SK-N-MC (cell line): ENCODE results near the gene SPINT3.

Source experiments
- DNase-seq: peaks from one replicate; pipeline ENCODE4 v3.0.0-alpha.2; 2011; ENCODE audit warnings: low read depth, low spot score
- H3K27ac ChIP-seq: fragments of 200-600 bp; sonication (generic); 2 replicates; pipeline ENCODE4 v1.5.1; 2016; ENCODE audit warnings: mixed run types
- H3K36me3 ChIP-seq: fragments of 200-600 bp; sonication (generic); 2 replicates; pipeline ENCODE4 v1.6.1; 2017; ENCODE audit warnings: antibody characterized with exemption, low read length, mixed read lengths; ENCODE audit not compliant: insufficient read depth
- H3K4me3 ChIP-seq: fragments of 200-600 bp; sonication (generic); 2 replicates; pipeline ENCODE4 v1.5.1; 2016
- H3K9ac ChIP-seq: fragments of 200-600 bp; sonication (generic); 2 replicates; pipeline ENCODE4 v1.8.0; 2017; ENCODE audit warnings: mixed run types, mixed read lengths; ENCODE audit not compliant: insufficient read length
- H3K9me3 ChIP-seq: fragments of 200-600 bp; sonication (generic); 2 replicates; pipeline ENCODE4 v1.6.1; 2017; ENCODE audit warnings: low read depth, mild to moderate bottlenecking, antibody characterized with exemption, low read length, moderate library complexity, mixed read lengths
- EZH2 ChIP-seq: fragments of 200-600 bp; sonication (generic); IDR thresholded peaks from one replicate; pipeline ENCODE4 v1.6.1; 2017; ENCODE audit warnings: antibody characterized with exemption
- FOXP2 ChIP-seq: optimal IDR thresholded peaks from 2 replicates; pipeline ENCODE3; 2011; ENCODE audit warnings: mild to moderate bottlenecking, moderate library complexity; ENCODE audit not compliant: insufficient read depth; ENCODE audit errors: extremely low read length, control extremely low read depth
- POLR2AphosphoS5 ChIP-seq: IDR thresholded peaks from 2 replicates; pipeline ENCODE4 v1.6.1; 2012; ENCODE audit warnings: mild to moderate bottlenecking, low read depth, low read length, borderline replicate concordance

The SPINT3 gene, protein sequence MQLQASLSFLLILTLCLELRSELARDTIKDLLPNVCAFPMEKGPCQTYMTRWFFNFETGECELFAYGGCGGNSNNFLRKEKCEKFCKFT

GRCh38 chr20:45515147-45515913 lies at the start of gene SPINT3:
TSS of gene SPINT3 (minus strand) at chr20:45515622. CDS start at chr20:45515608, 14 bp downstream.
- H3K9me3 ChIP-seq: no peaks in the 10 kb centered on the region
- H3K36me3 ChIP-seq: no peaks in the 10 kb centered on the region
- no peak within 1 kb of the TSS for H3K4me3 ChIP-seq
- TF ChIP-seq EZH2 (no peak), POLR2AphosphoS5 (no peak), FOXP2 (no peak)
- H3K9ac ChIP-seq: no peak within 1 kb of the TSS
- no peak within 1 kb of the TSS for H3K27ac ChIP-seq
- DNase-seq: no peak

GRCh38 chr20:45564760-45565276 lies 49.4 kb upstream of the SPINT3 start:
- TF ChIP-seq FOXP2 (no peak), POLR2AphosphoS5 (no peak), EZH2 (no peak)
- H3K36me3 ChIP-seq: no peaks in the 10 kb centered on the region
- H3K27ac ChIP-seq: no peak overlapping the region
- no peak for DNase-seq
- no peaks in the 10 kb centered on the region for H3K9me3 ChIP-seq
- no peak overlapping the region for H3K4me3 ChIP-seq
- H3K9ac ChIP-seq: no peak overlapping the region

DNA sequence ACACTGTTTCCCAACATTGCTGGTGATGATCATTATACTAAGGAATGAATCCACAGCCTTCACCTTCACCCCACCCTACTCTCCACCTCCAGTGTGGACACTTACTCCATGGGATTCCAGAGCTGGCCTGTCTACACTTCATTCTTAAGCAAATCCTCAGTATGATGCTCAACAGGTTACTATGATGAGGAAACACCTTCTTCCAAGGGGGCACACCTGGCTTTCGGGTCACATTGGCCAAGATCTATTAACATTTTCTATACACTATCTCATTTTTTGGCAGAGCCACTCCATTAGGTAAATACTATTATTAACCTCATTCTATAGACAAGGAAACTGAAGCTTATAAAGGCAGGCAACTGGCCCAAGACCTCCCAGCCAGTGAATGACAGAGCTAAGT lies 39.8 kb upstream of the SPINT3 start:
- no peak overlapping the region for H3K4me3 ChIP-seq
- no peaks in the 10 kb centered on the region for H3K9me3 ChIP-seq
- no peaks in the 10 kb centered on the region for H3K36me3 ChIP-seq
- H3K9ac ChIP-seq: no peak overlapping the region
- DNase-seq: no peak
- H3K27ac ChIP-seq: no peak overlapping the region
- TF ChIP-seq POLR2AphosphoS5 (no peak), EZH2 (no peak), FOXP2 (no peak)

DNA sequence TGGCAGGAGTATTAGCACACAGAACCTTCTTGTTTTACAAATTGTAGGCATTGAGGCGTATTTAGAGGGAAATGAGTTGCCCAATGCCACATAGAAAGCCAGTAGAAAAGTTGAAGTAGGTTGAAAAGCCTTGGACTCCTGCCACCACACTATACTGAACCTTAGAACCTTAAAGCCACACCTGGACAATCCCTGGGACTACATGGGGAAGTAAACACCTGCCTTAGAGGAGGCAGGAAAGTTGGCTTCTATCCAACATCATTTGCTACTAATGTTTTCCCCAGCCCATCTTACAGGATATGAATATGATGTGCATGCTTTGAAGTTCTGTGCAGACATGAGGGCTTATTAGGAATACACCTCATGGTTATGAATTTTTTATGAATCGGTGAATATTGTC lies 37.0 kb upstream of the SPINT3 start:
- no peak for DNase-seq

DNA sequence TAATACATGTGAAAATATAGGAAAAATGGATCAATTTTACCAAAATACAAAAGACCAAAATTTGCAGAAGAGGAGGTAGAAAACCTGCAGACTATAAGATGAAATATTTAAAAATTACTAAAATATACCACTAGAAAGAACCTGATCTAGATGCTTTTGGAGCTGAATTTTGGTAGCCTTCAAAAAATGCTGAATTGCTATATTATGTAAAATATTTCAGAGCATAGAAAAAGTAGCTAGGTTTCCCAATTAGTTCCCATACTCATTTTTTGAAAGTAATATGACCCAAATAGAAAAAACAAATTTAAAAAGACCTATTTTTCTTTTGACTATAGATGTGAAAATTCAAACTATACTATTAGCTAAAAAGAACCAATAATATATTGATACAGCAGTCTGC lies 35.3 kb upstream of the SPINT3 start:
- Histone ChIP-seq H3K9me3 (no peaks in the 10 kb centered on the region), H3K9ac (no peak overlapping the region), H3K36me3 (no peaks in the 10 kb centered on the region), H3K4me3 (no peak overlapping the region), H3K27ac (no peak overlapping the region)
- DNase-seq: no peak
- TF ChIP-seq EZH2 (no peak), FOXP2 (no peak), POLR2AphosphoS5 (no peak)

More for the DNA sequence above, 37.0 kb upstream of the SPINT3 start:
- H3K9ac ChIP-seq: no peak overlapping the region
- H3K36me3 ChIP-seq: no peaks in the 10 kb centered on the region
- no peaks in the 10 kb centered on the region for H3K9me3 ChIP-seq
- TF ChIP-seq EZH2: no peak
- no peak overlapping the region for H3K27ac ChIP-seq
- no peak overlapping the region for H3K4me3 ChIP-seq

DNA sequence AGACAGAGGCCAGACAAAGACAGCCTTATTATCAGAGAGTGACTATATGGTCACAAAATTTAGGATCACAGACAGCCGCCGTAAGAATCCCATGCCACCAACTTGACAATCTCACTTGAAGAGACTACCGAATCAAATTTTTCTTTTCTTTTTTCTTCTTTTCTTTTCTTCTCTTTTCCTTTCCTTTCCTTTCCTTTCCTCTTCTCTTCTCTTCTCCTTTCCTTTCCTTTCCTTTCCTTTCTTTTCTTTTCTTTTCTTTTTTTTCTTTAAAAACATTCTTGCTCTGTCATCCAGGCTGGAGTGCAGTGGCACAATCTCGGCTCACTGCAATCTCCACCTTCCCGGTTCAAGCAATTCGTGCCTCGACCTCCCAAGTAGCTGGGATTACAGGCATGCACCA lies 33.0 kb upstream of the SPINT3 start:
- no peaks in the 10 kb centered on the region for H3K9me3 ChIP-seq
- TF ChIP-seq EZH2: no peak
- TF ChIP-seq POLR2AphosphoS5: no peak
- H3K36me3 ChIP-seq: no peaks in the 10 kb centered on the region
- H3K9ac ChIP-seq: no peak overlapping the region
- H3K4me3 ChIP-seq: no peak overlapping the region
- H3K27ac ChIP-seq: no peak overlapping the region
- DNase-seq: no peak

- no peak for DNase-seq
- Histone ChIP-seq H3K9me3 (no peaks in the 10 kb centered on the region), H3K9ac (no peak within 1 kb of the TSS), H3K36me3 (no peaks in the 10 kb centered on the region), H3K27ac (no peak within 1 kb of the TSS), H3K4me3 (no peak within 1 kb of the TSS)
- no peak for TF ChIP-seq EZH2
- no peak for TF ChIP-seq FOXP2
- TF ChIP-seq POLR2AphosphoS5: no peak
Measured at GRCh38 chr20:45547206-45547770, 31.9 kb upstream of the SPINT3 start, which contains the start of gene EPPIN. TSS of gene EPPIN (minus strand) at chr20:45547401. CDS start at chr20:45547357, 44 bp downstream.

DNA sequence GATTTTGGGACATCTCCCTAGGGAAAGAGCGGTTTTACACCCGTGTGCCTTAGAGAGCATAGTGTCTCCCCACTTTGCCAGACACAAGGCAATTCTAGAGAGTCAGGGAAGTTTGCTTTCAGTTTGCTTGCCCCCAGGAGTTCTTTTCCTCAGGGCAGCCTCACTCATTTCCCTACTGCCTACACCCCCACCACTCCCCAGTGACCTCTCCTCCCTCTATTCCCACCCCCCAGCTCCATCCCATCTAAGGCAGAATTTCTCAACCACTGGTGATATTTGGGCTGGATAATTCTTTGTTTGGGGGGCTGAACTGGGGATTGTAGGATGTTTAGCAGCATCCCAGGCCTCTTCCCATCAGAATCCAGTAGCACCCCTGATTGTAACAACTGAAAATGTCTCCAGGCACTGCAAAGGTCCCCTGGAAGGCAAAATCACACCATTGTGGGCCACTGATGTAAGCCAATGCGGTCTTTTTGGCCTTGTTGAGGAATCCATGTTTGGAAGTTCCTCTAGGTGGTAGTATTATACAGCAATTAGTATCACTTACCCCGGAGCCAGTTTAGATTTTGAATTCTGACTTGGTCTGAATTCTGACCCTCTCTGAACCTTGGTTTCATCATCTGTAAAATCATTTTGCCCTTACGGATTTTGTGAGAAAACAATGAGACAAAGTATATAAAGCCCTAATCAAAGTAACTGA lies 30.5 kb upstream of the SPINT3 start:
- TF ChIP-seq POLR2AphosphoS5: no peak
- TF ChIP-seq EZH2: no peak
- TF ChIP-seq FOXP2: no peak
- Histone ChIP-seq H3K9me3 (no peaks in the 10 kb centered on the region), H3K36me3 (no peaks in the 10 kb centered on the region), H3K4me3 (no peak overlapping the region), H3K9ac (no peak overlapping the region), H3K27ac (no peak overlapping the region)
- DNase-seq: no peak

DNA sequence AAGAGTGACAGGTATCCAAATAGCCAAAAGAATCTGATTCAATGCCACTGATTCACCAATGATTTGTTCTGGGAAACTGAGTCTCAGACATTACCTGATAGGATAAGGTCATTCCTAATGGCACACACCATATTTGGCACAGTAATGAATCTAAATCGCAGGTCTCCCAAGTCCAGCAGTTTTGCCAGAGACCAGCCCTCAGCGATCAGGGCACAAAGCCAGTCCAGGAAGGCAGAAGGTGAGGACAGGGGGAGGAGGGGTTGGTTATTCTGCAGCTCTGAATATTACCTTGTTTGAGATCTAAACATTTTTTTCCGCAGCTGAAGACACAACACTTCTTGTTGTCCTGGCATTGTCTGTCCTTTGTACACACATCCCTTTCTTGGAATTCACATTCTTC lies 29.9 kb upstream of the SPINT3 start:
- no peaks in the 10 kb centered on the region for H3K36me3 ChIP-seq
- H3K4me3 ChIP-seq: no peak overlapping the region
- no peak for DNase-seq
- TF ChIP-seq FOXP2: no peak
- no peak for TF ChIP-seq POLR2AphosphoS5
- no peak for TF ChIP-seq EZH2
- no peak overlapping the region for H3K9ac ChIP-seq
- no peak overlapping the region for H3K27ac ChIP-seq
- no peaks in the 10 kb centered on the region for H3K9me3 ChIP-seq
